ENCODE data around the gene GPC6.

Gene GPC6

DNA sequence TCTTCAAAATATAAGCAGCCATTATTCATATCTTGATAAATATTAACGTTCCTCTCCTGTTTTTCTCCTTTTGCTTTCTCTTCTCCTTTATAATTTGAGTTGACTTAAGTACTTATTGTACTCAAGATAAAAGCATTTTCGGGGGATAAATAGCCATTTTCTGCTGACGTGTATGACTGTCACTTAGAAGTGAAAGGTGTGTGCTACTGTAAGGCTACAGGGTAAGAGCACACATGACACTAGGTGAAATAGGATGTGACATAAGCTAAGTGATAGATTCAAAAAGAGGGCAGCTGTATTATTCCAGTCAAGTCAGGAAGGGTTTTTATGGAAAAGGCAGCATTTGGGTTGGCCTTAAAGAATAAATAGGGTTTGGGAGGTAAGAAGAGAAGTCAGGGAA lies 128.5 kb downstream of the GPC6 start:
- Histone ChIP-seq H3K27me3 (ENCODE audit: insufficient read depth, low read length, poor library complexity, severe bottlenecking) (no peaks in the 10 kb centered on the region), H3K36me3 (ENCODE audit: insufficient read depth, low read length) (no peaks in the 10 kb centered on the region), H4K20me1 (ENCODE audit: insufficient read depth, low read length, poor library complexity, severe bottlenecking) (no peaks in the 10 kb centered on the region), H3F3A (ENCODE audit: low read depth) (no peaks in the 10 kb centered on the region), H3K79me2 (ENCODE audit: insufficient read depth, low read length) (no peaks in the 10 kb centered on the region), H3K9ac (ENCODE audit: low read depth, low read length, poor library complexity, severe bottlenecking) (no peak overlapping the region), H2AFZ (ENCODE audit: low read length) (no peak overlapping the region), H3K4me1 (ENCODE audit: insufficient read depth, low read length, poor library complexity, severe bottlenecking) (no peaks in the 10 kb centered on the region), H3K4me3 (ENCODE audit: low read length, poor library complexity, severe bottlenecking) (no peak overlapping the region), H3K9me3 (ENCODE audit: insufficient read depth, low read depth, low read length) (no peaks in the 10 kb centered on the region), H3K4me2 (ENCODE audit: low read depth, low read length, poor library complexity, severe bottlenecking) (no peak overlapping the region), H3K9me2 (replicated peaks; ENCODE audit: low read depth, low read length) (no peaks in the 10 kb centered on the region)
- no peak for TF ChIP-seq EZH2phosphoT487 (IDR thresholded peaks at IDR 0.05; ENCODE audit: borderline replicate concordance)
- TF ChIP-seq, protein P1, sequence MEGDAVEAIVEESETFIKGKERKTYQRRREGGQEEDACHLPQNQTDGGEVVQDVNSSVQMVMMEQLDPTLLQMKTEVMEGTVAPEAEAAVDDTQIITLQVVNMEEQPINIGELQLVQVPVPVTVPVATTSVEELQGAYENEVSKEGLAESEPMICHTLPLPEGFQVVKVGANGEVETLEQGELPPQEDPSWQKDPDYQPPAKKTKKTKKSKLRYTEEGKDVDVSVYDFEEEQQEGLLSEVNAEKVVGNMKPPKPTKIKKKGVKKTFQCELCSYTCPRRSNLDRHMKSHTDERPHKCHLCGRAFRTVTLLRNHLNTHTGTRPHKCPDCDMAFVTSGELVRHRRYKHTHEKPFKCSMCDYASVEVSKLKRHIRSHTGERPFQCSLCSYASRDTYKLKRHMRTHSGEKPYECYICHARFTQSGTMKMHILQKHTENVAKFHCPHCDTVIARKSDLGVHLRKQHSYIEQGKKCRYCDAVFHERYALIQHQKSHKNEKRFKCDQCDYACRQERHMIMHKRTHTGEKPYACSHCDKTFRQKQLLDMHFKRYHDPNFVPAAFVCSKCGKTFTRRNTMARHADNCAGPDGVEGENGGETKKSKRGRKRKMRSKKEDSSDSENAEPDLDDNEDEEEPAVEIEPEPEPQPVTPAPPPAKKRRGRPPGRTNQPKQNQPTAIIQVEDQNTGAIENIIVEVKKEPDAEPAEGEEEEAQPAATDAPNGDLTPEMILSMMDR (conservative IDR thresholded peaks at IDR 0.05; ENCODE audit: low read length), result no peak

DNA sequence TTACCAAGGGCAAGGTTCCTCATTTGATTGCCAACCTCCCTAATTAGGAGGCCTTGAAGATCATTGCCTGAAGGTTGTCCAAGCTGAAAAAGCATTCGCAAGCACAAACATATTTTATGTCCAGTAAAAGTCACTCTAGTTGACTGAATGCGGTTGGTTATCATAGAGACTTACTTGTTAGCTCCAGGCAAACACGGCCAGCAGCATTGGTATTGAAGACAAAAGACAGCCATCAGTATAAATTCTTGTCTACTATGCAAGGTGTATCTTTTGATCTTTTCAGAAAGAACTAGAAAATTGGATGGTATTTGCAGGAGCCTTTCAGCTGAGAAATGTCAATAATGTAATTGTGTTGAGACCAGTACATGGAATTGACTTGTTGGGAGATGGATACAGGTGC lies 129.9 kb downstream of the GPC6 start:
- TF ChIP-seq EZH2phosphoT487 (IDR thresholded peaks at IDR 0.05; ENCODE audit: borderline replicate concordance), result no peak
- TF ChIP-seq, protein P1 (conservative IDR thresholded peaks at IDR 0.05; ENCODE audit: low read length), result no peak
- H3K27me3 ChIP-seq (ENCODE audit: insufficient read depth, low read length, poor library complexity, severe bottlenecking), result no peaks in the 10 kb centered on the region
- H3K4me1 ChIP-seq (ENCODE audit: insufficient read depth, low read length, poor library complexity, severe bottlenecking), result no peaks in the 10 kb centered on the region
- no peak overlapping the region for H3K4me2 ChIP-seq (ENCODE audit: low read depth, low read length, poor library complexity, severe bottlenecking)
- no peak overlapping the region for H3K4me3 ChIP-seq (ENCODE audit: low read length, poor library complexity, severe bottlenecking)
- no peak overlapping the region for H3K9ac ChIP-seq (ENCODE audit: low read depth, low read length, poor library complexity, severe bottlenecking)
- no peak overlapping the region for H2AFZ ChIP-seq (ENCODE audit: low read length)
- H3K79me2 ChIP-seq (ENCODE audit: insufficient read depth, low read length), result no peaks in the 10 kb centered on the region
- no peaks in the 10 kb centered on the region for H3K9me2 ChIP-seq (replicated peaks; ENCODE audit: low read depth, low read length)
- H4K20me1 ChIP-seq (ENCODE audit: insufficient read depth, low read length, poor library complexity, severe bottlenecking), result no peaks in the 10 kb centered on the region
- no peaks in the 10 kb centered on the region for H3K9me3 ChIP-seq (ENCODE audit: insufficient read depth, low read depth, low read length)
- no peaks in the 10 kb centered on the region for H3K36me3 ChIP-seq (ENCODE audit: insufficient read depth, low read length)
- no peaks in the 10 kb centered on the region for H3F3A ChIP-seq (ENCODE audit: low read depth)

GRCh38 chr13:93360021-93360420 lies 133.4 kb downstream of the GPC6 start:
- Histone ChIP-seq H3F3A (ENCODE audit: low read depth) (no peaks in the 10 kb centered on the region), H3K79me2 (ENCODE audit: insufficient read depth, low read length) (no peaks in the 10 kb centered on the region), H4K20me1 (ENCODE audit: insufficient read depth, low read length, poor library complexity, severe bottlenecking) (no peaks in the 10 kb centered on the region), H3K27me3 (ENCODE audit: insufficient read depth, low read length, poor library complexity, severe bottlenecking) (no peaks in the 10 kb centered on the region), H3K4me3 (ENCODE audit: low read length, poor library complexity, severe bottlenecking) (no peak overlapping the region), H3K4me2 (ENCODE audit: low read depth, low read length, poor library complexity, severe bottlenecking) (no peak overlapping the region), H3K36me3 (ENCODE audit: insufficient read depth, low read length) (no peaks in the 10 kb centered on the region), H2AFZ (ENCODE audit: low read length) (no peak overlapping the region), H3K9me3 (ENCODE audit: insufficient read depth, low read depth, low read length) (no peaks in the 10 kb centered on the region), H3K4me1 (ENCODE audit: insufficient read depth, low read length, poor library complexity, severe bottlenecking) (no peaks in the 10 kb centered on the region), H3K9ac (ENCODE audit: low read depth, low read length, poor library complexity, severe bottlenecking) (no peak overlapping the region), H3K9me2 (replicated peaks; ENCODE audit: low read depth, low read length) (no peaks in the 10 kb centered on the region)
- TF ChIP-seq, protein P1 (conservative IDR thresholded peaks at IDR 0.05; ENCODE audit: low read length), result no peak
- no peak for TF ChIP-seq EZH2phosphoT487 (IDR thresholded peaks at IDR 0.05; ENCODE audit: borderline replicate concordance)
